GM12878 (cell line): Measurements from ENCODE around the gene DDX51. TPM values are rescaled to one million over a fixed set of nuclear protein-coding genes. Genes with fewer than 3 reads are reported as not detected.

Experiments
- ATAC-seq: fragments of 200-7000 bp; cut with Tn5 transposase; 3 replicates; pipeline ENCODE4 v1.9.1; 2020; ENCODE audit warnings: mild to moderate bottlenecking, moderate library complexity
- BruUV-seq: library from RNA; stranded (reverse); fragments of 400-500 nt; replicated peaks from 2 replicates; lab custom pipeline; 2021; lab: Mats Ljungman, UMichigan
- CTCF ChIA-PET: fragments of 300-600 bp; sonication (Branson Sonifier 250); formaldehyde crosslinking; extraction: SDS; loops from one replicate; lab custom pipeline; 2021; ENCODE audit warnings: inconsistent platforms; lab: Yijun Ruan, JAX
- POLR2A ChIA-PET: fragments of 350-600 bp; formaldehyde crosslinking; extraction: SDS; loops from one replicate; lab custom pipeline; 2021; ENCODE audit warnings: inconsistent platforms; lab: Charles Lee
- RAD21 ChIA-PET: fragments of 300-600 bp; sonication (Branson Sonifier 250); formaldehyde crosslinking; loops from one replicate; lab custom pipeline; 2023; ENCODE audit warnings: antibody characterized with exemption; ENCODE audit not compliant: unreplicated experiment; lab: Charles Lee
- SMC1A ChIA-PET: fragments of 300-600 bp; sonication (Branson Sonifier 250); formaldehyde crosslinking; loops from one replicate; lab custom pipeline; 2023; ENCODE audit not compliant: unreplicated experiment, uncharacterized antibody; lab: Charles Lee
- DNase-seq: peaks from one replicate; pipeline ENCODE4 v3.0.0-alpha.2; 2011; ENCODE audit warnings: low read depth, low spot score
- FAIRE-seq: peaks from 3 replicates; lab custom pipeline; 2011; peaks lifted over from hg19 to GRCh38; lab: Jason Lieb, UNC
- H2AFZ ChIP-seq: 2 replicates; pipeline ENCODE4 v1.6.0; 2011; ENCODE audit warnings: low read depth, low read length, control low read depth; ENCODE audit not compliant: control insufficient read depth
- H3K27ac ChIP-seq: 2 replicates; pipeline ENCODE4 v1.5.1; 2011; ENCODE audit warnings: control low read depth; ENCODE audit not compliant: control insufficient read depth, insufficient read depth
- H3K27me3 ChIP-seq, 2 experiments: replicated peaks in 1 of 2; 2 replicates each; pipeline versions ENCODE4 v1.6.0 to v1.6.1; 2011; ENCODE audit warnings: low read length in 1 of 2; ENCODE audit not compliant: control insufficient read depth in 2 of 2, insufficient read depth in 2 of 2
- H3K36me3 ChIP-seq, 2 experiments: 2 replicates each; pipeline ENCODE4 v1.5.1; 2011; ENCODE audit warnings: low read length in 1 of 2; ENCODE audit not compliant: control insufficient read depth in 2 of 2, insufficient read depth in 2 of 2
- H3K4me1 ChIP-seq: 2 replicates; pipeline ENCODE4 v1.6.1; 2011; ENCODE audit warnings: mild to moderate bottlenecking, low read length, moderate library complexity, mixed read lengths; ENCODE audit not compliant: control insufficient read depth, insufficient read depth
- H3K4me2 ChIP-seq: 2 replicates; pipeline ENCODE4 v1.6.0; 2011; ENCODE audit warnings: control low read depth; ENCODE audit not compliant: control insufficient read depth, insufficient read depth
- H3K4me3 ChIP-seq: fragments of 200-600 bp; sonication (generic); 2 replicates; pipeline ENCODE4 v1.5.1; 2016
- H3K79me2 ChIP-seq: 2 replicates; pipeline ENCODE4 v1.6.0; 2011; ENCODE audit warnings: low read length; ENCODE audit not compliant: control insufficient read depth, insufficient read depth
- H3K9ac ChIP-seq: 2 replicates; pipeline ENCODE4 v1.8.0; 2011; ENCODE audit warnings: low read length, control low read depth, mixed read lengths; ENCODE audit not compliant: control insufficient read depth, insufficient read depth
- H3K9me3 ChIP-seq: replicated peaks from 3 replicates; pipeline ENCODE4 v1.5.1; 2011; ENCODE audit warnings: mild to moderate bottlenecking, low read length; ENCODE audit not compliant: control insufficient read depth, insufficient read depth
- H4K20me1 ChIP-seq: 2 replicates; pipeline ENCODE4 v1.6.0; 2011; ENCODE audit not compliant: control insufficient read depth, insufficient read depth
- BHLHE40 ChIP-seq, 2 experiments: fragments of 450-650 bp in 1 of 2; IDR thresholded peaks; 2 replicates each; pipeline ENCODE4 v1.6.1; 2011 to 2017; ENCODE audit warnings: low read depth in 2 of 2, borderline replicate concordance in 1 of 2, improper control_type of control experiment in 1 of 2, low read length in 1 of 2, mild to moderate bottlenecking in 1 of 2
- CREB1 ChIP-seq: IDR thresholded peaks from 2 replicates; pipeline ENCODE4 v1.6.1; 2012; ENCODE audit warnings: low read depth, mild to moderate bottlenecking, inconsistent platforms
- CTCF ChIP-seq, 3 experiments: IDR thresholded peaks in 2 of 3; conservative IDR thresholded peaks in 1 of 3; 2 replicates each; pipeline ENCODE4 v1.5.1; 2011; ENCODE audit warnings: low read depth in 3 of 3, low read length in 3 of 3, mild to moderate bottlenecking in 3 of 3, control low read depth in 2 of 3, moderate library complexity in 2 of 3, inconsistent platforms in 1 of 3, mixed read lengths in 1 of 3; ENCODE audit not compliant: control insufficient read depth in 2 of 3, insufficient read depth in 1 of 3; ENCODE audit errors: extremely low read depth in 1 of 3
- FOS ChIP-seq: IDR thresholded peaks from 3 replicates; pipeline ENCODE4 v1.6.1; 2011; ENCODE audit warnings: borderline replicate concordance; ENCODE audit not compliant: insufficient read length; ENCODE audit errors: extremely low read depth
- HCFC1 ChIP-seq: fragments of 150-350 bp; IDR thresholded peaks from 2 replicates; pipeline ENCODE4 v1.6.1; 2014; ENCODE audit warnings: low read length
- IKZF2 ChIP-seq, 2 experiments: fragments of 450-650 bp; IDR thresholded peaks; 2 replicates each; pipeline ENCODE4 v1.6.1; 2017; ENCODE audit warnings: mild to moderate bottlenecking in 2 of 2, moderate library complexity in 2 of 2
- MXI1 ChIP-seq: fragments of 150-350 bp; IDR thresholded peaks from 2 replicates; pipeline ENCODE4 v1.6.1; 2011; ENCODE audit warnings: low read depth, mild to moderate bottlenecking, inconsistent platforms, low read length, improper control_type of control experiment
- RAD51 ChIP-seq: fragments of 450-650 bp; IDR thresholded peaks from 2 replicates; pipeline ENCODE4 v1.6.1; 2016; ENCODE audit warnings: moderate library complexity, mild to moderate bottlenecking, inconsistent platforms
- RELA ChIP-seq: fragments of 450-650 bp; IDR thresholded peaks from 2 replicates; pipeline ENCODE4 v1.8.0; 2014; ENCODE audit warnings: borderline replicate concordance; ENCODE audit not compliant: partially characterized antibody
- WRNIP1 ChIP-seq: IDR thresholded peaks from 2 replicates; pipeline ENCODE4 v1.6.1; 2011; ENCODE audit warnings: low read depth, low read length, improper control_type of control experiment, borderline replicate concordance
- YBX1 ChIP-seq: fragments of 450-650 bp; IDR thresholded peaks from 2 replicates; pipeline ENCODE4 v1.6.1; 2016; ENCODE audit warnings: antibody characterized with exemption
- ZNF384 ChIP-seq: IDR thresholded peaks from 2 replicates; pipeline ENCODE4 v1.6.1; 2012; ENCODE audit warnings: low read depth, mild to moderate bottlenecking, low read length, improper control_type of control experiment, borderline replicate concordance
- WGBS: methylation state at CpG from one replicate; pipeline ENCODE4 v1.1.6; 2016; ENCODE audit warnings: low lambda C conversion rate; ENCODE audit not compliant: insufficient replicate concordance, insufficient coverage; ENCODE audit errors: missing lambda C conversion rate; 5-methylcytosine and 5-hydroxymethylcytosine counted together
- in situ Hi-C: fragments of 300-500 bp; cut with MboI; formaldehyde crosslinking; loops from 9 replicates; pipeline ENCODE4 v1.14.3; 2018; ENCODE audit warnings: mixed read lengths
- intact Hi-C: fragments of 100-400 bp; cut with micrococcal nuclease; formaldehyde crosslinking; loops from one replicate; pipeline ENCODE4 v1.14.2; 2022; ENCODE audit not compliant: unreplicated experiment
- polyA plus RNA-seq, 11 experiments: library from polyadenylated mRNA; depleted of rRNA in 4 of 11; unstranded in 6 of 11; stranded (reverse) in 5 of 11; fragments of >200 nt; fragmentation: Nextera tagmentation in 4 of 11; fragmentation: Illumina TruSeq in 1 of 11; extraction: Ambion mirVana in 4 of 11; extraction: Trizol in 1 of 11; gene quantifications; 1 replicate in 1 of 11; 2 replicates in 10 of 11; pipeline versions ENCODE4 v1.2.1 to v1.2.3, GENCODE V29; 2011 to 2016; ENCODE audit warnings: inconsistent platforms in 2 of 11, missing spikeins in 2 of 11, low read depth in 1 of 11
- total RNA-seq, 4 experiments: library from RNA; depleted of rRNA in 3 of 4; stranded (reverse); fragments of >200 nt in 3 of 4; fragmentation: Illumina TruSeq in 1 of 4; extraction: Trizol in 1 of 4; gene quantifications; 2 replicates each; pipeline versions ENCODE4 v1.2.1 to v1.2.3, GENCODE V29; 2013 to 2021
- TF ChIP-seq, protein P1 (sequence below): fragments of 450-650 bp; IDR thresholded peaks from 2 replicates; pipeline ENCODE4 v1.6.1; 2017; ENCODE audit warnings: low read depth, mild to moderate bottlenecking, moderate library complexity
- TF ChIP-seq, protein P2 (sequence below): IDR thresholded peaks from 2 replicates; pipeline ENCODE4 v1.6.1; 2012; ENCODE audit warnings: low read depth, low read length, improper control_type of control experiment
- TF ChIP-seq, protein P3 (sequence below): IDR thresholded peaks from 2 replicates; pipeline ENCODE4 v1.6.1; 2011; ENCODE audit warnings: borderline replicate concordance, low read depth, mild to moderate bottlenecking, moderate library complexity, low read length; ENCODE audit not compliant: insufficient read depth, poor library complexity, severe bottlenecking

Gene DDX51
- total and polyA plus RNA-seq, 10 of the 15 experiments (the other 5 are each of a cell fraction or from before 2014, with no cell fraction given), result 0.97 to 29.1 (median 9.8) TPM

- ChIA-PET CTCF (no interaction called here), RAD21 (no interaction called here), POLR2A (no interaction called here), SMC1A (no interaction called here)
- H3K9me3 ChIP-seq, result no peaks in the 10 kb centered on the region
- H3K27me3 ChIP-seq, result no peaks in the 10 kb centered on the region
- H3K79me2 ChIP-seq, result no peaks in the 10 kb centered on the region
- DNase-seq (no peak), FAIRE-seq (no peak), ATAC-seq (no peak)
- TF ChIP-seq CREB1 (no peak), WRNIP1 (no peak), FOS (no peak), CTCF (IDR thresholded peaks at IDR 0.05 in 2 of 3, conservative IDR thresholded peaks at IDR 0.05 in 1 of 3; ENCODE audit: control insufficient read depth in 2 of 3, extremely low read depth in 1 of 3, insufficient read depth in 1 of 3, low read depth in 3 of 3, low read length in 3 of 3) (no peak), MXI1 (no peak), YBX1 (no peak), RAD51 (no peak), HCFC1 (no peak), BHLHE40 (IDR thresholded peaks at IDR 0.05; ENCODE audit: borderline replicate concordance in 1 of 2, low read depth in 2 of 2, low read length in 1 of 2) (no peak), IKZF2 (IDR thresholded peaks at IDR 0.05) (no peak), RELA (no peak), ZNF384 (no peak)
- TF ChIP-seq, protein P1, sequence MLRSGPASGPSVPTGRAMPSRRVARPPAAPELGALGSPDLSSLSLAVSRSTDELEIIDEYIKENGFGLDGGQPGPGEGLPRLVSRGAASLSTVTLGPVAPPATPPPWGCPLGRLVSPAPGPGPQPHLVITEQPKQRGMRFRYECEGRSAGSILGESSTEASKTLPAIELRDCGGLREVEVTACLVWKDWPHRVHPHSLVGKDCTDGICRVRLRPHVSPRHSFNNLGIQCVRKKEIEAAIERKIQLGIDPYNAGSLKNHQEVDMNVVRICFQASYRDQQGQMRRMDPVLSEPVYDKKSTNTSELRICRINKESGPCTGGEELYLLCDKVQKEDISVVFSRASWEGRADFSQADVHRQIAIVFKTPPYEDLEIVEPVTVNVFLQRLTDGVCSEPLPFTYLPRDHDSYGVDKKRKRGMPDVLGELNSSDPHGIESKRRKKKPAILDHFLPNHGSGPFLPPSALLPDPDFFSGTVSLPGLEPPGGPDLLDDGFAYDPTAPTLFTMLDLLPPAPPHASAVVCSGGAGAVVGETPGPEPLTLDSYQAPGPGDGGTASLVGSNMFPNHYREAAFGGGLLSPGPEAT, result no peak
- TF ChIP-seq, protein P2, sequence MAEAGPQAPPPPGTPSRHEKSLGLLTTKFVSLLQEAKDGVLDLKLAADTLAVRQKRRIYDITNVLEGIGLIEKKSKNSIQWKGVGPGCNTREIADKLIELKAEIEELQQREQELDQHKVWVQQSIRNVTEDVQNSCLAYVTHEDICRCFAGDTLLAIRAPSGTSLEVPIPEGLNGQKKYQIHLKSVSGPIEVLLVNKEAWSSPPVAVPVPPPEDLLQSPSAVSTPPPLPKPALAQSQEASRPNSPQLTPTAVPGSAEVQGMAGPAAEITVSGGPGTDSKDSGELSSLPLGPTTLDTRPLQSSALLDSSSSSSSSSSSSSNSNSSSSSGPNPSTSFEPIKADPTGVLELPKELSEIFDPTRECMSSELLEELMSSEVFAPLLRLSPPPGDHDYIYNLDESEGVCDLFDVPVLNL, result no peak
- TF ChIP-seq, protein P3, sequence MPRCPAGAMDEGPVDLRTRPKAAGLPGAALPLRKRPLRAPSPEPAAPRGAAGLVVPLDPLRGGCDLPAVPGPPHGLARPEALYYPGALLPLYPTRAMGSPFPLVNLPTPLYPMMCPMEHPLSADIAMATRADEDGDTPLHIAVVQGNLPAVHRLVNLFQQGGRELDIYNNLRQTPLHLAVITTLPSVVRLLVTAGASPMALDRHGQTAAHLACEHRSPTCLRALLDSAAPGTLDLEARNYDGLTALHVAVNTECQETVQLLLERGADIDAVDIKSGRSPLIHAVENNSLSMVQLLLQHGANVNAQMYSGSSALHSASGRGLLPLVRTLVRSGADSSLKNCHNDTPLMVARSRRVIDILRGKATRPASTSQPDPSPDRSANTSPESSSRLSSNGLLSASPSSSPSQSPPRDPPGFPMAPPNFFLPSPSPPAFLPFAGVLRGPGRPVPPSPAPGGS, result no peak
- WGBS, result 87% methylated on average over 11 of the region's 11 CpGs
- peaks cover 0 to 2% of the 10 kb centered on the region in 2 experiments; a peak in 3 of 4 replicates for H3K36me3 ChIP-seq
- in situ Hi-C loops (no loop called here), intact Hi-C loops (no loop called here)
- H3K9ac ChIP-seq, result no peak overlapping the region
- H3K4me3 ChIP-seq, result no peak overlapping the region
- no TSS peak for BruUV-seq
- no peak overlapping the region for H3K4me2 ChIP-seq
- H3K27ac ChIP-seq, result no peak overlapping the region
- no peak overlapping the region for H2AFZ ChIP-seq
- H3K4me1 ChIP-seq, result no peaks in the 10 kb centered on the region
- no peaks in the 10 kb centered on the region for H4K20me1 ChIP-seq
These were observed 48.4 kb downstream of the DDX51 start for GRCh38 chr12:132095520-132096409.
